Stimulated activated CD8-positive, alpha-beta memory T cell treated with anti-CD3 and anti-CD28 coated beads, Interleukin-15, amount 100 ng/mL, for 1 hour (primary cell): ENCODE results near the gene CDH13.

Experiments
- DNase-seq: peaks from one replicate; pipeline ENCODE4 v3.0.0-alpha.2; 2020; ENCODE audit warnings: low read depth

Gene CDH13

GRCh38 chr16:83356266-83356665 lies 729.5 kb downstream of the CDH13 start:
- DNase-seq = no peak

GRCh38 chr16:83356986-83357385 lies 730.2 kb downstream of the CDH13 start:
- DNase-seq = no peak

- DNase-seq = no peak
These were observed 736.8 kb downstream of the CDH13 start for GRCh38 chr16:83363521-83363920.

GRCh38 chr16:83365166-83365565 lies 738.4 kb downstream of the CDH13 start:
- DNase-seq = no peak

GRCh38 chr16:83366228-83366627 lies 739.5 kb downstream of the CDH13 start:
- DNase-seq = no peak

GRCh38 chr16:83374979-83375378 lies 748.2 kb downstream of the CDH13 start:
- no peak for DNase-seq

- DNase-seq = no peak
These were observed 763.0 kb downstream of the CDH13 start for GRCh38 chr16:83389751-83390150.

- DNase-seq = no peak
These were observed 764.0 kb downstream of the CDH13 start for GRCh38 chr16:83390759-83391158.

- no peak for DNase-seq
These were observed 766.0 kb downstream of the CDH13 start for GRCh38 chr16:83392743-83393142.

- no peak for DNase-seq
These were observed 766.6 kb downstream of the CDH13 start for GRCh38 chr16:83393196-83393981.

GRCh38 chr16:83397601-83398291 lies 771.0 kb downstream of the CDH13 start:
- DNase-seq = no peak

- no peak for DNase-seq
These were observed 773.5 kb downstream of the CDH13 start for GRCh38 chr16:83400234-83400633.

GRCh38 chr16:83402160-83402814 lies 775.5 kb downstream of the CDH13 start:
- DNase-seq = no peak

- no peak for DNase-seq
These were observed 776.2 kb downstream of the CDH13 start for GRCh38 chr16:83402967-83403366.

- no peak for DNase-seq
These were observed 777.0 kb downstream of the CDH13 start for GRCh38 chr16:83403761-83404160.

GRCh38 chr16:83404261-83404660 lies 777.5 kb downstream of the CDH13 start:
- no peak for DNase-seq

GRCh38 chr16:83407928-83408327 lies 781.2 kb downstream of the CDH13 start:
- DNase-seq = no peak

- no peak for DNase-seq
These were observed 782.6 kb downstream of the CDH13 start for GRCh38 chr16:83409347-83409746.

GRCh38 chr16:83418565-83418964 lies 791.8 kb downstream of the CDH13 start:
- no peak for DNase-seq

GRCh38 chr16:83420206-83420760 lies 793.5 kb downstream of the CDH13 start:
- no peak for DNase-seq

GRCh38 chr16:83433201-83433600 lies 806.4 kb downstream of the CDH13 start:
- DNase-seq = no peak

- no peak for DNase-seq
These were observed 810.3 kb downstream of the CDH13 start for GRCh38 chr16:83437036-83437435.

- no peak for DNase-seq
These were observed 811.6 kb downstream of the CDH13 start for GRCh38 chr16:83438326-83438725.
